Measurements from ENCODE around the gene GTPBP2. TPM values are rescaled to one million over a fixed set of nuclear protein-coding genes. Genes with fewer than 3 reads are reported as not detected.
A peak's percentile ranks its signal among the peaks of the same experiment; 100 is the strongest.
"Not testable (repeated sequence)": the region's sequence is repeated elsewhere in the genome, so short reads cannot be mapped to it uniquely, and the experiment has no call there.

GTPBP2 gene
- total and polyA plus RNA-seq, 4 donors: 22.9 to 62.8 (median 61.4) TPM

GRCh38 chr6:43647613-43648012 is 18.5 kb upstream of the GTPBP2 start:
- DNase-seq (no peak), ATAC-seq (ENCODE audit: low FRiP score) (no peak)
- intact Hi-C loops (cut with DNase I): no loop called here
- H3K4me1 ChIP-seq (ENCODE audit: control insufficient read depth in 1 of 2, insufficient read depth in 2 of 2, low read length in 2 of 2): no peaks in the 10 kb centered on the region
- H3K9me3 ChIP-seq (ENCODE audit: control insufficient read depth, low read length): no peaks in the 10 kb centered on the region
- H3K27ac ChIP-seq (ENCODE audit: low read depth in 1 of 2, low read length in 2 of 2): no peak overlapping the region
- WGBS, 2 donors: 91 to 93% methylated on average over 3 of the region's 3 CpGs
- H3K27me3 ChIP-seq (ENCODE audit: control insufficient read depth in 1 of 2, insufficient read depth in 2 of 2, low read length in 1 of 2): no peaks in the 10 kb centered on the region
- no peaks in the 10 kb centered on the region for H3K36me3 ChIP-seq (ENCODE audit: control insufficient read depth in 1 of 2, insufficient read depth in 2 of 2, low read length in 1 of 2)
- no peak overlapping the region for H3K4me3 ChIP-seq (ENCODE audit: low read length in 2 of 2)

DNA sequence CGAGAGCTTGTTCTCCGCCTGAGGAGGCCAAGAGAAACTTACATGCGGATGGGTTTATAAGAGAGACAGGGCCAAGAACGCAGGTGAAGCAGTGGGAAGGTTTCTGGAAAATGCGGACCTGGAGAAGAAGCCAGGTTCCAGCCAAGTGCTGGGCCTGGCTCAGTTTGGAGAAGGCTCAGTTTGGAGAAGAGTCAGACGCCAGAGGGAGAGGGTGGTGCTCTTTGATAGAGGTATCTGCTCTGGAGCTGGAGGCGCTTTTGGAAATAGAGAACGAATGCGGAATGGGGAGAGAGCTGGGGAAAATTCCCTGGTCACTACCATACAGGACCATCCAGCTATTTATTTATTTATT is 16.5 kb upstream of the GTPBP2 start:
- DNase-seq (no peak), ATAC-seq (ENCODE audit: low FRiP score) (no peak)
- no peaks in the 10 kb centered on the region for H3K9me3 ChIP-seq (ENCODE audit: control insufficient read depth, low read length)
- H3K27ac ChIP-seq (ENCODE audit: low read depth in 1 of 2, low read length in 2 of 2): no peak overlapping the region
- H3K27me3 ChIP-seq (ENCODE audit: control insufficient read depth in 1 of 2, insufficient read depth in 2 of 2, low read length in 1 of 2): no peaks in the 10 kb centered on the region
- intact Hi-C loops (cut with DNase I): no loop called here
- H3K4me1 ChIP-seq (ENCODE audit: control insufficient read depth in 1 of 2, insufficient read depth in 2 of 2, low read length in 2 of 2): no peaks in the 10 kb centered on the region
- H3K4me3 ChIP-seq (ENCODE audit: low read length in 2 of 2): no peak overlapping the region
- peaks cover 0 to under 1% of the 10 kb centered on the region in 2 donors for H3K36me3 ChIP-seq (ENCODE audit: control insufficient read depth in 1 of 2, insufficient read depth in 2 of 2, low read length in 1 of 2)
- WGBS, 2 donors: 18 to 20% methylated on average over 9 of the region's 9 CpGs

DNA sequence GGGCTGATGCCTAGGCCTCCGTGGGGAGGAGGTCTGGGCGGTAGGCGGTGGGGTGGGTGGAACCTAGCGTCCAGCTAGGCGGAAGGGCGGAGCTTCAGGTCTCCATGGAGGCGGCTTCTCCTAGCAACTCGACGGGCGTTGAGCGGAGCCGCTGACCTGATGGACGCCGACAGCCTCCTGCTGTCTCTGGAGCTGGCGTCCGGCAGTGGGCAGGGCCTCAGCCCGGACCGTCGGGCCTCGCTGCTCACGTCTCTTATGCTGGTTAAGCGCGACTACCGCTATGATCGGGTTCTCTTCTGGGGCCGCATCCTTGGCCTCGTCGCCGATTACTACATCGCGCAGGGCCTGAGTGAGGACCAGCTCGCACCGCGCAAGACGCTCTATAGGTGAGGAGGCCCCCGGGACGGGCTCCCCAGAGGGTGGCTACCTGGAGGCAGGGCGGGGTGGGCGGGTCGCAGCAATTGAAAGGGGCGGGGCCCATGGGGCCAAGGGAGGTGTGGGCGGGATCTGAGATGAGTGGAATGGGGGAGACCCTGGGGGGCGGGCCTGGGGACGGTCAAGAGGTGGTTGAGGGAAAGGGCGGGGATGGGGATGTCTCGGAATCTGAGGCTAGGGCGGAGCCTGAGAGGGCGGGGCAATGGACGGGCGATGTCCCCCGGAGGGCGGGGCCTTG is 16.0 kb upstream of the GTPBP2 start, which contains the start of gene RSPH9:
Gene RSPH9, plus strand, starts transcription at position 97 of the 673 bp plus-strand sequence. Its CDS starts 63 bp downstream, at position 160.
- peak; percentile 80 to 89 for DNase-seq
- H3K4me1 ChIP-seq (ENCODE audit: control insufficient read depth in 1 of 2, insufficient read depth in 2 of 2, low read length in 2 of 2): no peaks in the 10 kb centered on the region
- H3K4me3 ChIP-seq (ENCODE audit: low read length in 2 of 2): peak within 1 kb of the TSS in 1 of 2 donors; percentile 18
- H3K36me3 ChIP-seq (ENCODE audit: control insufficient read depth in 1 of 2, insufficient read depth in 2 of 2, low read length in 1 of 2): peaks cover 0 to 4% of the 10 kb centered on the region in 2 donors
- H3K27me3 ChIP-seq (ENCODE audit: control insufficient read depth in 1 of 2, insufficient read depth in 2 of 2, low read length in 1 of 2): no peaks in the 10 kb centered on the region
- ATAC-seq (ENCODE audit: low FRiP score): peak; percentile 83
- intact Hi-C loops (cut with DNase I): no loop called here
- WGBS, 2 donors: 3 to 4% methylated on average over 52 of the region's 52 CpGs
- no peak within 1 kb of the TSS for H3K27ac ChIP-seq (ENCODE audit: low read depth in 1 of 2, low read length in 2 of 2)
- H3K9me3 ChIP-seq (ENCODE audit: control insufficient read depth, low read length): no peaks in the 10 kb centered on the region

DNA sequence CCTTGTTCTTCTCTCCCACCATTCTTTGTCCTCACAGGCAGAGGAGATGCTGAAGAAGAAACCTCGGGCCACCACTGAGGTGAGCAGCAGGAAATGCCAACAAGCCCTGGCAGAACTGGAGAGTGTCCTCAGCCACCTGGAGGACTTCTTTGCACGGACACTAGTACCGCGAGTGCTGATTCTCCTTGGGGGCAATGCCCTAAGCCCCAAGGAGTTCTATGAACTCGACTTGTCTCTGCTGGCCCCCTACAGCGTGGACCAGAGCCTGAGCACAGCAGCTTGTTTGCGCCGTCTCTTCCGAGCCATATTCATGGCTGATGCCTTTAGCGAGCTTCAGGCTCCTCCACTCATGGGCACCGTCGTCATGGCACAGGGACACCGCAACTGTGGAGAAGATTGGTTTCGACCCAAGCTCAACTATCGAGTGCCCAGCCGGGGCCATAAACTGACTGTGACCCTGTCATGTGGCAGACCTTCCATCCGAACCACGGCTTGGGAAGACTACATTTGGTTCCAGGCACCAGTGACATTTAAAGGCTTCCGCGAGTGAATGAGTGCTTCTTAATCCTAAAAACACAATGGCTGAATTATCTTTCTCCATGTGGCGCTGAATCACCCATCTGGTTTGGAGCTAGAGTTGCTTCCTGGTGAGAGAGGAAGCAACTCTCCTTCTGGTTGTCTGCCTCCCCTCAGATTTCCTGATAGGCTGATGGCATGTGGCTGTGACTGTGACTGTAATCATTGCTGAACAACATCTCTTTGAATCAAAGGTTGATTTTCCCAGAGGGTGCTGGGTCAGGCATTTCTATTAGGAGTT is 11.1 kb upstream of the GTPBP2 start:
- intact Hi-C loops (cut with DNase I): no loop called here
- Histone ChIP-seq H3K36me3 (ENCODE audit: control insufficient read depth in 1 of 2, insufficient read depth in 2 of 2, low read length in 1 of 2) (peaks cover 0 to 4% of the 10 kb centered on the region in 2 donors), H3K4me3 (ENCODE audit: low read length in 2 of 2) (no peak overlapping the region), H3K27me3 (ENCODE audit: control insufficient read depth in 1 of 2, insufficient read depth in 2 of 2, low read length in 1 of 2) (no peaks in the 10 kb centered on the region), H3K4me1 (ENCODE audit: control insufficient read depth in 1 of 2, insufficient read depth in 2 of 2, low read length in 2 of 2) (peaks cover 0 to 4% of the 10 kb centered on the region in 2 donors), H3K9me3 (ENCODE audit: control insufficient read depth, low read length) (no peaks in the 10 kb centered on the region), H3K27ac (ENCODE audit: low read depth in 1 of 2, low read length in 2 of 2) (no peak overlapping the region)
- 93% methylated on average over 21 of the region's 21 CpGs for WGBS, 2 donors
- DNase-seq (no peak), ATAC-seq (ENCODE audit: low FRiP score) (no peak)

DNA sequence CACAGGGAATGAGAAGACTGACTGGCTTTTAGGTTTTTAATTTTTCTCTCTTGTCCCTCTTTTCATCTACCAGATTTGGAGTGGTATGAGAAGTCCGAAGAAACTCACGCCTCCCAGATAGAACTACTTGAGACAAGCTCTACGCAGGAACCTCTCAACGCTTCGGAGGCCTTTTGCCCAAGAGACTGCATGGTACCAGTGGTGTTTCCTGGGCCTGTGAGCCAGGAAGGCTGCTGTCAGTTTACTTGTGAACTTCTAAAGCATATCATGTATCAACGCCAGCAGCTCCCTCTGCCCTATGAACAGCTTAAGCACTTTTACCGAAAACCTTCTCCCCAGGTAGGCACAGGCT is 7.2 kb upstream of the GTPBP2 start:
- peaks cover 0 to 4% of the 10 kb centered on the region in 2 donors for H3K4me1 ChIP-seq (ENCODE audit: control insufficient read depth in 1 of 2, insufficient read depth in 2 of 2, low read length in 2 of 2)
- H3K36me3 ChIP-seq (ENCODE audit: control insufficient read depth in 1 of 2, insufficient read depth in 2 of 2, low read length in 1 of 2): peaks cover 0 to 4% of the 10 kb centered on the region in 2 donors
- H3K9me3 ChIP-seq (ENCODE audit: control insufficient read depth, low read length): no peaks in the 10 kb centered on the region
- no peak overlapping the region for H3K27ac ChIP-seq (ENCODE audit: low read depth in 1 of 2, low read length in 2 of 2)
- 11 to 13% methylated on average over 7 of the region's 7 CpGs for WGBS, 2 donors
- no peaks in the 10 kb centered on the region for H3K27me3 ChIP-seq (ENCODE audit: control insufficient read depth in 1 of 2, insufficient read depth in 2 of 2, low read length in 1 of 2)
- intact Hi-C loops (cut with DNase I): no loop called here
- DNase-seq (no peak), ATAC-seq (ENCODE audit: low FRiP score) (no peak)
- peak overlapping the region; percentile 38 to 72 for H3K4me3 ChIP-seq (ENCODE audit: low read length in 2 of 2)

- Histone ChIP-seq H3K4me3 (ENCODE audit: low read length in 2 of 2) (peak within 1 kb of the TSS; percentile 38 to 72), H3K27me3 (ENCODE audit: control insufficient read depth in 1 of 2, insufficient read depth in 2 of 2, low read length in 1 of 2) (no peaks in the 10 kb centered on the region), H3K4me1 (ENCODE audit: control insufficient read depth in 1 of 2, insufficient read depth in 2 of 2, low read length in 2 of 2) (peaks cover 0 to 4% of the 10 kb centered on the region in 2 donors), H3K36me3 (ENCODE audit: control insufficient read depth in 1 of 2, insufficient read depth in 2 of 2, low read length in 1 of 2) (peaks cover 0 to 4% of the 10 kb centered on the region in 2 donors), H3K27ac (ENCODE audit: low read depth in 1 of 2, low read length in 2 of 2) (peak within 1 kb of the TSS in 1 of 2 donors; percentile 6), H3K9me3 (ENCODE audit: control insufficient read depth, low read length) (no peaks in the 10 kb centered on the region)
- DNase-seq (peak; percentile 89 to 94), ATAC-seq (ENCODE audit: low FRiP score) (peak; percentile 91)
- intact Hi-C loops (cut with DNase I): no loop called here
- 3 to 4% methylated on average over 48 of the region's 48 CpGs for WGBS, 2 donors
These were observed 6.6 kb upstream of the GTPBP2 start, which contains the start of gene MAD2L1BP for GRCh38 chr6:43635387-43636307. MAD2L1BP (plus strand) TSS chr6:43635840; CDS start chr6:43635876, 36 bp downstream.

DNA sequence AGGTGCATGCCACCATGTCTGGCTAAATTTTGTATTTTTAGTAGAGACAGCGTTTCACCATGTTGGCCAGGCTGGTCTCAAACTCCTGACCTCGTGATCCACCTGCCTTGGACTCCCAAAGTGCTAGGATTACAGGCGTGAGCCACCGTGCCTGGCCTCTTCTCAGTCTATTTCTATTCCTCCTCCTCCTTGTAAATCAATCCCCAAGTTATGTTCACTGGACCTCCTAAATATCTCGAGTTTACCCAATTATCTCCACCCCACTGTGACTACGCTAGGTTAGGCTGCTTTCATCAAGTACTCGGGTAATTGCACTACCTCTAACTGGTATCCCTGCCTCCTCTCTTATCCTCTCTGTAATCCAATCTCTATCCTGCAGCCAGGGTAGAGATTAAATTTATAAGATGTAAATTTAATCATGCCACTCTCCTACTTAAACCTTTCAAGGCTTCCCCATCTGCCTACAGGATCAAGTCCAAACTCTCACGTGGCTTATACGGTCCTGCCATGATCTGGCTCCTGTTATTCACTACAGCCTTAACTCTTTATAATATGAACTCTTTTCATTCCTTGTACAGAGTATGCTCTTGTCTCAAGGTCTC is 5.7 kb upstream of the GTPBP2 start:
- no peak overlapping the region for H3K4me3 ChIP-seq (ENCODE audit: low read length in 2 of 2)
- H3K4me1 ChIP-seq (ENCODE audit: control insufficient read depth in 1 of 2, insufficient read depth in 2 of 2, low read length in 2 of 2): peaks cover 0 to 4% of the 10 kb centered on the region in 2 donors
- DNase-seq (peak in 1 of 2 donors; percentile 10), ATAC-seq (ENCODE audit: low FRiP score) (no peak)
- H3K9me3 ChIP-seq (ENCODE audit: control insufficient read depth, low read length): no peaks in the 10 kb centered on the region
- WGBS, 2 donors: 69 to 70% methylated on average over 9 of the region's 9 CpGs
- no peaks in the 10 kb centered on the region for H3K27me3 ChIP-seq (ENCODE audit: control insufficient read depth in 1 of 2, insufficient read depth in 2 of 2, low read length in 1 of 2)
- H3K27ac ChIP-seq (ENCODE audit: low read depth in 1 of 2, low read length in 2 of 2): no peak overlapping the region
- intact Hi-C loops (cut with DNase I): no loop called here
- H3K36me3 ChIP-seq (ENCODE audit: control insufficient read depth in 1 of 2, insufficient read depth in 2 of 2, low read length in 1 of 2): no peaks in the 10 kb centered on the region

DNA sequence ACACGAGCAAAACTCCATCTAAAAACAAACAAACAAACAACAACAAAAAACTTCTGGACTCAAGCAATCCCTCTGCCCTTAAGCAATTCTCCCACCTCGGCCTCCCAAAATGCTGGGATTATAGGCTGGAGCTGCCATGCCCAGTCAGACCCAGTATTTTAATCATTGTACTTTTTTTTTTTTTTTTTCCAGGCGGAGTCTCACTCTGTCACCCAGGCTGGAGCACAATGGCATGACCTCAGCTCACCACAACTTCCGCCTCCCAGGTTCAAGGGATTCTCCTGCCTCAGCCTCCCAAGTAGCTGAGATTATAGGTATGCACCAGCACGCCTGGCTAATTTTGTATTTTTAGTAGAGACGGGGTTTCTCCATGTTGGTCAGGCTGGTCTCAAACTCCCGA is 3.9 kb upstream of the GTPBP2 start:
- H3K4me1 ChIP-seq (ENCODE audit: control insufficient read depth in 1 of 2, insufficient read depth in 2 of 2, low read length in 2 of 2); H3K4me3 ChIP-seq (ENCODE audit: low read length in 2 of 2); H3K27ac ChIP-seq (ENCODE audit: low read depth in 1 of 2, low read length in 2 of 2); H3K27me3 ChIP-seq (ENCODE audit: control insufficient read depth in 1 of 2, insufficient read depth in 2 of 2, low read length in 1 of 2); H3K36me3 ChIP-seq (ENCODE audit: control insufficient read depth in 1 of 2, insufficient read depth in 2 of 2, low read length in 1 of 2); H3K9me3 ChIP-seq (ENCODE audit: control insufficient read depth, low read length); ATAC-seq (ENCODE audit: low FRiP score); intact Hi-C loops (cut with DNase I): not testable (repeated sequence)
- 85 to 92% methylated on average over 7 of the region's 7 CpGs for WGBS, 2 donors
- DNase-seq: peak in 1 of 2 donors; percentile 31

All from aorta (tissue), 5 donors.